ENCODE data around the gene TOR1AIP2. TPM values are rescaled to one million over a fixed set of nuclear protein-coding genes. Genes with fewer than 3 reads are reported as not detected.

TOR1AIP2 gene
- total RNA-seq, 1 experiment from 2014 or later = 100 TPM

GRCh38 chr1:179812501-179813292 lies 64.9 kb downstream of the TOR1AIP2 start:
- no TSS peak for BruUV-seq (replicated peaks)
- no peak for DNase-seq (ENCODE audit: low spot score)
- intact Hi-C loops (cut with micrococcal nuclease; ENCODE audit: unreplicated experiment) = loop anchor here (5.0 to 10.0 kb wide), 3 partner anchors 228 to 735 kb away; no protein-coding TSS in a partner anchor
- peaks cover 22% of the 10 kb centered on the region for H3K27me3 ChIP-seq (replicated peaks; ENCODE audit: insufficient read depth, low read depth, low read length, poor library complexity)
- H3K4me3 ChIP-seq (ENCODE audit: low read depth, low read length, poor library complexity, severe bottlenecking) = no peak overlapping the region
- no peaks in the 10 kb centered on the region for H3K9me3 ChIP-seq (ENCODE audit: low read depth, low read length, poor library complexity, severe bottlenecking)
- TF ChIP-seq EZH2 (IDR thresholded peaks at IDR 0.05; ENCODE audit: borderline replicate concordance, low read depth, low read length, poor library complexity, severe bottlenecking) = no peak
- TF ChIP-seq, protein P1, sequence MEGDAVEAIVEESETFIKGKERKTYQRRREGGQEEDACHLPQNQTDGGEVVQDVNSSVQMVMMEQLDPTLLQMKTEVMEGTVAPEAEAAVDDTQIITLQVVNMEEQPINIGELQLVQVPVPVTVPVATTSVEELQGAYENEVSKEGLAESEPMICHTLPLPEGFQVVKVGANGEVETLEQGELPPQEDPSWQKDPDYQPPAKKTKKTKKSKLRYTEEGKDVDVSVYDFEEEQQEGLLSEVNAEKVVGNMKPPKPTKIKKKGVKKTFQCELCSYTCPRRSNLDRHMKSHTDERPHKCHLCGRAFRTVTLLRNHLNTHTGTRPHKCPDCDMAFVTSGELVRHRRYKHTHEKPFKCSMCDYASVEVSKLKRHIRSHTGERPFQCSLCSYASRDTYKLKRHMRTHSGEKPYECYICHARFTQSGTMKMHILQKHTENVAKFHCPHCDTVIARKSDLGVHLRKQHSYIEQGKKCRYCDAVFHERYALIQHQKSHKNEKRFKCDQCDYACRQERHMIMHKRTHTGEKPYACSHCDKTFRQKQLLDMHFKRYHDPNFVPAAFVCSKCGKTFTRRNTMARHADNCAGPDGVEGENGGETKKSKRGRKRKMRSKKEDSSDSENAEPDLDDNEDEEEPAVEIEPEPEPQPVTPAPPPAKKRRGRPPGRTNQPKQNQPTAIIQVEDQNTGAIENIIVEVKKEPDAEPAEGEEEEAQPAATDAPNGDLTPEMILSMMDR (conservative IDR thresholded peaks at IDR 0.05; ENCODE audit: low read depth, low read length) = no peak
- ChIA-PET CTCF (interaction anchor here (1.6 to 3.0 kb wide), 2 partner anchors 106 to 108 kb away, joined by 4 to 68 read pairs; no protein-coding TSS in a partner anchor), POLR2A (ENCODE audit: low non-redundant PET) (no interaction called here)
- H3K4me1 ChIP-seq (ENCODE audit: insufficient read depth, low read length, poor library complexity, severe bottlenecking) = no peaks in the 10 kb centered on the region
- H3K27ac ChIP-seq (ENCODE audit: low read depth, low read length, poor library complexity, severe bottlenecking) = no peak overlapping the region
- no peaks in the 10 kb centered on the region for H3K36me3 ChIP-seq (ENCODE audit: insufficient read depth, low read length, poor library complexity, severe bottlenecking)

- TF ChIP-seq, protein P1 (conservative IDR thresholded peaks at IDR 0.05; ENCODE audit: low read depth, low read length) = no peak
- no peak for TF ChIP-seq EZH2 (IDR thresholded peaks at IDR 0.05; ENCODE audit: borderline replicate concordance, low read depth, low read length, poor library complexity, severe bottlenecking)
- BruUV-seq (replicated peaks) = no TSS peak
- H3K9me3 ChIP-seq (ENCODE audit: low read depth, low read length, poor library complexity, severe bottlenecking) = no peaks in the 10 kb centered on the region
- ChIA-PET CTCF (interaction anchor here (0.6 to 3.2 kb wide), 11 partner anchors 7 to 1053 kb away, joined by 3 to 102 read pairs (median 4); no protein-coding TSS in a partner anchor), POLR2A (ENCODE audit: low non-redundant PET) (interaction anchor here (0.5 kb wide), 1 partner anchor 75 kb away, joined by 9 read pairs; no protein-coding TSS in a partner anchor)
- no peak overlapping the region for H3K4me3 ChIP-seq (ENCODE audit: low read depth, low read length, poor library complexity, severe bottlenecking)
- peaks cover 22% of the 10 kb centered on the region for H3K27me3 ChIP-seq (replicated peaks; ENCODE audit: insufficient read depth, low read depth, low read length, poor library complexity)
- DNase-seq (ENCODE audit: low spot score) = no peak
- no peak overlapping the region for H3K27ac ChIP-seq (ENCODE audit: low read depth, low read length, poor library complexity, severe bottlenecking)
- H3K4me1 ChIP-seq (ENCODE audit: insufficient read depth, low read length, poor library complexity, severe bottlenecking) = no peaks in the 10 kb centered on the region
- intact Hi-C loops (cut with micrococcal nuclease; ENCODE audit: unreplicated experiment) = loop anchor here (5.0 to 10.0 kb wide), 3 partner anchors 226 to 733 kb away; no protein-coding TSS in a partner anchor
- no peaks in the 10 kb centered on the region for H3K36me3 ChIP-seq (ENCODE audit: insufficient read depth, low read length, poor library complexity, severe bottlenecking)
Observed at GRCh38 chr1:179810367-179810715, 67.3 kb downstream of the TOR1AIP2 start.

DNA sequence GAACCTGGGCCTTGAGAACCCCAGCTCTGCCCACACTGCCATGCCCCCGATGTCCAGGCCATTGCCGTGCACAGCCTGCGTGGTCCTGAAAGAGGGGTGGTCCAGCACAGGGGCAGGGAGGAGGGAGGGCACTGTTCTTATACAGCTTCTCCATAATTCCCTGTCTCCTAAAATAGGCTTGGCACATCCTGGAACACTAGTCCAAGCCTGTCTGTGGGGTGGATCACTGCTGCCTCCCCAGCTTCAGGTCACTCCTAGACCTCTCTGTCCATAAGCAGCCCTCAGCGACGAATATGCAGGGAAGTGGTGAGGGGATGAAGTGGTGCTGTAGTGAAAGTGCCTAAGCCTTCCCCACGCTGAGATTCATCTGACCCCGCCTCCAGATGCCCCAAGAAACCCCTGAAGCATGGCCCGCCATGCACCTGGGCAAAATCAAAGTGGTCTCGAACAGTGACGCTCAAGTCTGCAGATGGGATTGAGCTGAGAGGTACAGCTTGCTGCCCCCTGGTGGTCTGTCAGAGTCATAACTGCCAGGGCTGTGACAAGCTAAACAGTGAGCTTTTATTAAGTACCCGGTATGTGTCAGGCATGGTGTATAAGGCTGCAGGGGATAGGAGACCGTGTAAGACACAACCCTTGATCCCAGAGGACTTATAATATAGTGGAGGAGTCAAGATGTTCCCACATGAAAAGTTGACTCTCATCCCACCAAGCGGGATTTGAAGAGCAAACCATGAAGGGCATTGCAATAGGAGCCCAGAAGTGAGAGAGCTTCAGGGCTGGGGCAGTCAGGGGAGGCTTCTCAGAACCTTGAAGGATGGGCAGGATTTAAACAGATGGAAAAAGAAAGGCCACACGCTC lies 67.9 kb downstream of the TOR1AIP2 start:
- POLR2A ChIA-PET (ENCODE audit: low non-redundant PET) = interaction anchor here (0.5 kb wide), 1 partner anchor 75 kb away, joined by 9 read pairs; no protein-coding TSS in a partner anchor
- TF ChIP-seq EZH2 (IDR thresholded peaks at IDR 0.05; ENCODE audit: borderline replicate concordance, low read depth, low read length, poor library complexity, severe bottlenecking) = no peak
- TF ChIP-seq, protein P1 (conservative IDR thresholded peaks at IDR 0.05; ENCODE audit: low read depth, low read length) = peak; percentile 94
- DNase-seq (ENCODE audit: low spot score) = peak; percentile 78
- CTCF ChIA-PET = interaction anchor here (0.6 to 3.2 kb wide), 14 partner anchors 8 to 1053 kb away, joined by 3 to 102 read pairs (median 4); no protein-coding TSS in a partner anchor
- Histone ChIP-seq H3K9me3 (ENCODE audit: low read depth, low read length, poor library complexity, severe bottlenecking) (no peaks in the 10 kb centered on the region), H3K36me3 (ENCODE audit: insufficient read depth, low read length, poor library complexity, severe bottlenecking) (no peaks in the 10 kb centered on the region), H3K27me3 (replicated peaks; ENCODE audit: insufficient read depth, low read depth, low read length, poor library complexity) (peaks cover 22% of the 10 kb centered on the region), H3K4me3 (ENCODE audit: low read depth, low read length, poor library complexity, severe bottlenecking) (no peak overlapping the region), H3K27ac (ENCODE audit: low read depth, low read length, poor library complexity, severe bottlenecking) (no peak overlapping the region), H3K4me1 (ENCODE audit: insufficient read depth, low read length, poor library complexity, severe bottlenecking) (no peaks in the 10 kb centered on the region)
- no TSS peak for BruUV-seq (replicated peaks)
- intact Hi-C loops (cut with micrococcal nuclease; ENCODE audit: unreplicated experiment) = loop anchor here (1.0 to 10.0 kb wide), 4 partner anchors 103 to 732 kb away; no protein-coding TSS in a partner anchor

Measured in A673 (cell line).